HepG2 (cell line): ENCODE results near the gene AQP7. TPM values are rescaled to one million over a fixed set of nuclear protein-coding genes. Genes with fewer than 3 reads are reported as not detected.

ENCODE experiments used
- ATRX ChIP-seq: sonication (generic); formaldehyde crosslinking; IDR thresholded peaks from 2 replicates; pipeline ENCODE4 v1.4.0; 2020; ENCODE audit warnings: missing genetic modification reagents, borderline replicate concordance
- FOSL1 ChIP-seq: sonication (generic); formaldehyde crosslinking; IDR thresholded peaks from 2 replicates; pipeline ENCODE4 v1.9.0; 2021; ENCODE audit warnings: missing genetic modification reagents, borderline replicate concordance
- KDM5A ChIP-seq: fragments of 200-600 bp; sonication (generic); IDR thresholded peaks from 2 replicates; pipeline ENCODE4 v1.7.0; 2018; ENCODE audit warnings: antibody characterized with exemption, mild to moderate bottlenecking, low read length, borderline replicate concordance
- NFATC3 ChIP-seq: sonication (generic); formaldehyde crosslinking; IDR thresholded peaks from 2 replicates; pipeline ENCODE4 v1.5.1; 2020; ENCODE audit warnings: mild to moderate bottlenecking, missing genetic modification reagents
- NFE2L2 ChIP-seq: fragments of 150-350 bp; IDR thresholded peaks from 2 replicates; pipeline ENCODE4 v1.6.1; 2014; ENCODE audit warnings: low read length
- NPAS2 ChIP-seq: sonication (generic); formaldehyde crosslinking; IDR thresholded peaks from 2 replicates; pipeline ENCODE4 v1.8.0; 2022; ENCODE audit warnings: mild to moderate bottlenecking, missing genetic modification reagents, borderline replicate concordance
- PAF1 ChIP-seq: IDR thresholded peaks from 2 replicates; pipeline ENCODE4 v1.6.1; 2016; ENCODE audit warnings: missing genetic modification reagents, missing compliant biosample characterization
- STAT5B ChIP-seq: sonication (generic); formaldehyde crosslinking; IDR thresholded peaks from 2 replicates; pipeline ENCODE4 v1.4.0; 2020; ENCODE audit warnings: missing genetic modification reagents
- ZBTB42 ChIP-seq: sonication (generic); formaldehyde crosslinking; IDR thresholded peaks from 2 replicates; pipeline ENCODE4 v1.5.0; 2020; ENCODE audit warnings: mild to moderate bottlenecking, missing genetic modification reagents
- ZFP1 ChIP-seq: IDR thresholded peaks from 2 replicates; pipeline ENCODE4 v1.6.1; 2016
- ZFP36L1 ChIP-seq: sonication (generic); formaldehyde crosslinking; IDR thresholded peaks from 2 replicates; pipeline ENCODE4 v1.8.0; 2022; ENCODE audit warnings: mild to moderate bottlenecking, missing genetic modification reagents, moderate library complexity
- ZMAT3 ChIP-seq: sonication (generic); formaldehyde crosslinking; conservative IDR thresholded peaks from 2 replicates; pipeline ENCODE4 v1.7.0; 2021; ENCODE audit warnings: missing genetic modification reagents
- ZNF230 ChIP-seq: sonication (generic); formaldehyde crosslinking; IDR thresholded peaks from 2 replicates; pipeline ENCODE4 v1.4.0; 2020; ENCODE audit warnings: mild to moderate bottlenecking, missing genetic modification reagents
- ZNF24 ChIP-seq: fragments of 450-650 bp; IDR thresholded peaks from 2 replicates; pipeline ENCODE4 v1.6.1; 2017; ENCODE audit warnings: antibody characterized with exemption, mild to moderate bottlenecking
- ZNF607 ChIP-seq: sonication (generic); formaldehyde crosslinking; IDR thresholded peaks from 2 replicates; pipeline ENCODE4 v1.5.1; 2020; ENCODE audit warnings: missing genetic modification reagents, mild to moderate bottlenecking, borderline replicate concordance
- ZNF775 ChIP-seq: sonication (generic); formaldehyde crosslinking; IDR thresholded peaks from 2 replicates; pipeline ENCODE4 v1.4.0; 2020; ENCODE audit warnings: missing genetic modification reagents, mild to moderate bottlenecking, moderate library complexity, borderline replicate concordance
- ZSCAN25 ChIP-seq: sonication (generic); formaldehyde crosslinking; IDR thresholded peaks from 2 replicates; pipeline ENCODE4 v1.8.0; 2022; ENCODE audit warnings: mild to moderate bottlenecking, missing genetic modification reagents
- polyA plus RNA-seq, 8 experiments: library from polyadenylated mRNA; depleted of rRNA in 3 of 8; stranded (reverse) in 7 of 8; unstranded in 1 of 8; fragments of >200 nt; fragmentation: Illumina TruSeq in 4 of 8; extraction: Trizol in 4 of 8; gene quantifications; 2 replicates each; pipeline versions ENCODE4 v1.2.1 to v1.2.3, GENCODE V29; 2011 to 2016; ENCODE audit warnings: low read depth in 4 of 8, missing spikeins in 1 of 8, mixed read lengths in 1 of 8; ENCODE audit not compliant: insufficient read depth in 1 of 8
- total RNA-seq, 5 experiments: library from RNA; depleted of rRNA; stranded (reverse); fragments of >200 nt; fragmentation: Illumina TruSeq; extraction: Trizol; gene quantifications; 2 replicates each; pipeline ENCODE4 v1.2.3, GENCODE V29; 2016; ENCODE audit warnings: low read depth in 1 of 5
- TF ChIP-seq, protein P1 (sequence below): IDR thresholded peaks from 2 replicates; pipeline ENCODE4 v1.6.1; 2016; ENCODE audit warnings: mild to moderate bottlenecking
- TF ChIP-seq, protein P2 (sequence below): IDR thresholded peaks from 2 replicates; pipeline ENCODE4 v1.4.0; 2020; ENCODE audit warnings: mild to moderate bottlenecking, missing genetic modification reagents
- TF ChIP-seq, protein P3 (sequence below): sonication (generic); formaldehyde crosslinking; IDR thresholded peaks from 2 replicates; pipeline ENCODE4 v1.4.0; 2020; ENCODE audit warnings: missing genetic modification reagents; ENCODE audit errors: not compliant biosample characterization
- TF ChIP-seq, protein P4 (sequence below): IDR thresholded peaks from 2 replicates; pipeline ENCODE4 v1.6.1; 2012; ENCODE audit warnings: low read length, improper control_type of control experiment

The AQP7 gene
- total and polyA plus RNA-seq, 2 of the 13 experiments (the other 11 are each of a cell fraction or from before 2014, with no cell fraction given) = 1.9 to 2.1 TPM

DNA sequence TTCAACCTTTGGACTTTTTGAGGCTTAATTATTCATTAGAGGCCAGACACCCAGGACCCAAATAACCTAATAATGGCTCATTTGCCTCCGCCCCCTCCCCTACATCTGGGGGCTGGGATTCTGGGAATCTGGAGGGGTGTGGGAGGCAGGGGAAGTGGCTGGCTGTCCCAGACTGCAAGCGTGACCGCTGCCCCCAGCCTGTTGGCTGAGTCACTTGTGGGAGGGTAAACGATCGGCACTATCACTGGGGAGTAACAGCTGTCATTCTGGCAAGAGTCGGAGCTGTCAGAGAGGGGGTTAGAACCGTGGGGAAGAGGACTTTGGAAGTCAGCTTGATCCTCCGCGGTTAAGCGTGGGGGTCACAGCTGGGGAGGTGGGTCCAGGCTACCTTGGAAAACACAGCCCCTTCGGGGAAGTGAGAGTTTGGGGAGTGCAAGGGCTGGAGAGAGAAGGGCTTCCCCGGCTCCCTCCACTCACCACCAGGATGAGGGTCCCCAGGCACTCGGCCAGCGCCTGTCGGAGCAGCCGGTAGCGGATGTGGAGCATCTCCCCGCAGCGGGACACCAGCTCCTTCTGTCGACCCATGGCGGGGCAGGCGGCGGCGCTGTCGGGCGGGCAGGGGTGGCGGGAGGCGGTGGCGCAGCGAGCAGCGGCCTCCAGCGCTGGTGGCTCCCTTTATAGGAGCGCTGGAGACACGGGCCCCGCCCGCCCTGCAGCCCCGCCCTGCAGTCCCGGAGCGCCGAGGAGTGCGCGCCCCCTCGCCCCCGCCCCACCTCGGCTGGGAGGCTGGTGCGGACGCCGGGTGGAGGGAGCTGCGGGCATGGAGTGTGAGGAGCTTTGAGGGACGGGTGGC is 44.8 kb upstream of the AQP7 start, which contains the start of gene AQP3 (continued):
- TF ChIP-seq, protein P1, sequence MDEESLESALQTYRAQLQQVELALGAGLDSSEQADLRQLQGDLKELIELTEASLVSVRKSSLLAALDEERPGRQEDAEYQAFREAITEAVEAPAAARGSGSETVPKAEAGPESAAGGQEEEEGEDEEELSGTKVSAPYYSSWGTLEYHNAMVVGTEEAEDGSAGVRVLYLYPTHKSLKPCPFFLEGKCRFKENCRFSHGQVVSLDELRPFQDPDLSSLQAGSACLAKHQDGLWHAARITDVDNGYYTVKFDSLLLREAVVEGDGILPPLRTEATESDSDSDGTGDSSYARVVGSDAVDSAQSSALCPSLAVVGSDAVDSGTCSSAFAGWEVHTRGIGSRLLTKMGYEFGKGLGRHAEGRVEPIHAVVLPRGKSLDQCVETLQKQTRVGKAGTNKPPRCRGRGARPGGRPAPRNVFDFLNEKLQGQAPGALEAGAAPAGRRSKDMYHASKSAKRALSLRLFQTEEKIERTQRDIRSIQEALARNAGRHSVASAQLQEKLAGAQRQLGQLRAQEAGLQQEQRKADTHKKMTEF (CRISPR knock-in tag) = no peak; the same call in 1 of the 2 replicates
- TF ChIP-seq ATRX (CRISPR knock-in tag) (no peak), ZNF230 (0 out of 2 replicates have a peak, but pooled peaks have one; percentile 40), STAT5B (no peak), ZSCAN25 (peak; percentile 94), ZNF607 (CRISPR knock-in tag) (no peak), NFATC3 (CRISPR knock-in tag) (no peak), KDM5A (no peak), ZFP1 (CRISPR knock-in tag) (no peak), ZNF24 (no peak), NFE2L2 (no peak), ZMAT3 (no peak), PAF1 (CRISPR knock-in tag) (no peak), FOSL1 (CRISPR knock-in tag) (no peak), ZFP36L1 (CRISPR knock-in tag) (0 out of 2 replicates have a peak, but pooled peaks have one; percentile 23), ZBTB42 (CRISPR knock-in tag) (no peak), ZNF775 (CRISPR knock-in tag) (no peak), NPAS2 (no peak)
- TF ChIP-seq, protein P2, sequence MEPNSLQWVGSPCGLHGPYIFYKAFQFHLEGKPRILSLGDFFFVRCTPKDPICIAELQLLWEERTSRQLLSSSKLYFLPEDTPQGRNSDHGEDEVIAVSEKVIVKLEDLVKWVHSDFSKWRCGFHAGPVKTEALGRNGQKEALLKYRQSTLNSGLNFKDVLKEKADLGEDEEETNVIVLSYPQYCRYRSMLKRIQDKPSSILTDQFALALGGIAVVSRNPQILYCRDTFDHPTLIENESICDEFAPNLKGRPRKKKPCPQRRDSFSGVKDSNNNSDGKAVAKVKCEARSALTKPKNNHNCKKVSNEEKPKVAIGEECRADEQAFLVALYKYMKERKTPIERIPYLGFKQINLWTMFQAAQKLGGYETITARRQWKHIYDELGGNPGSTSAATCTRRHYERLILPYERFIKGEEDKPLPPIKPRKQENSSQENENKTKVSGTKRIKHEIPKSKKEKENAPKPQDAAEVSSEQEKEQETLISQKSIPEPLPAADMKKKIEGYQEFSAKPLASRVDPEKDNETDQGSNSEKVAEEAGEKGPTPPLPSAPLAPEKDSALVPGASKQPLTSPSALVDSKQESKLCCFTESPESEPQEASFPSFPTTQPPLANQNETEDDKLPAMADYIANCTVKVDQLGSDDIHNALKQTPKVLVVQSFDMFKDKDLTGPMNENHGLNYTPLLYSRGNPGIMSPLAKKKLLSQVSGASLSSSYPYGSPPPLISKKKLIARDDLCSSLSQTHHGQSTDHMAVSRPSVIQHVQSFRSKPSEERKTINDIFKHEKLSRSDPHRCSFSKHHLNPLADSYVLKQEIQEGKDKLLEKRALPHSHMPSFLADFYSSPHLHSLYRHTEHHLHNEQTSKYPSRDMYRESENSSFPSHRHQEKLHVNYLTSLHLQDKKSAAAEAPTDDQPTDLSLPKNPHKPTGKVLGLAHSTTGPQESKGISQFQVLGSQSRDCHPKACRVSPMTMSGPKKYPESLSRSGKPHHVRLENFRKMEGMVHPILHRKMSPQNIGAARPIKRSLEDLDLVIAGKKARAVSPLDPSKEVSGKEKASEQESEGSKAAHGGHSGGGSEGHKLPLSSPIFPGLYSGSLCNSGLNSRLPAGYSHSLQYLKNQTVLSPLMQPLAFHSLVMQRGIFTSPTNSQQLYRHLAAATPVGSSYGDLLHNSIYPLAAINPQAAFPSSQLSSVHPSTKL (CRISPR knock-in tag) = no peak
- TF ChIP-seq, protein P3, sequence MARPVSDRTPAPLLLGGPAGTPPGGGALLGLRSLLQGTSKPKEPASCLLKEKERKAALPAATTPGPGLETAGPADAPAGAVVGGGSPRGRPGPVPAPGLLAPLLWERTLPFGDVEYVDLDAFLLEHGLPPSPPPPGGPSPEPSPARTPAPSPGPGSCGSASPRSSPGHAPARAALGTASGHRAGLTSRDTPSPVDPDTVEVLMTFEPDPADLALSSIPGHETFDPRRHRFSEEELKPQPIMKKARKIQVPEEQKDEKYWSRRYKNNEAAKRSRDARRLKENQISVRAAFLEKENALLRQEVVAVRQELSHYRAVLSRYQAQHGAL (CRISPR knock-in tag) = no peak
- TF ChIP-seq, protein P4, sequence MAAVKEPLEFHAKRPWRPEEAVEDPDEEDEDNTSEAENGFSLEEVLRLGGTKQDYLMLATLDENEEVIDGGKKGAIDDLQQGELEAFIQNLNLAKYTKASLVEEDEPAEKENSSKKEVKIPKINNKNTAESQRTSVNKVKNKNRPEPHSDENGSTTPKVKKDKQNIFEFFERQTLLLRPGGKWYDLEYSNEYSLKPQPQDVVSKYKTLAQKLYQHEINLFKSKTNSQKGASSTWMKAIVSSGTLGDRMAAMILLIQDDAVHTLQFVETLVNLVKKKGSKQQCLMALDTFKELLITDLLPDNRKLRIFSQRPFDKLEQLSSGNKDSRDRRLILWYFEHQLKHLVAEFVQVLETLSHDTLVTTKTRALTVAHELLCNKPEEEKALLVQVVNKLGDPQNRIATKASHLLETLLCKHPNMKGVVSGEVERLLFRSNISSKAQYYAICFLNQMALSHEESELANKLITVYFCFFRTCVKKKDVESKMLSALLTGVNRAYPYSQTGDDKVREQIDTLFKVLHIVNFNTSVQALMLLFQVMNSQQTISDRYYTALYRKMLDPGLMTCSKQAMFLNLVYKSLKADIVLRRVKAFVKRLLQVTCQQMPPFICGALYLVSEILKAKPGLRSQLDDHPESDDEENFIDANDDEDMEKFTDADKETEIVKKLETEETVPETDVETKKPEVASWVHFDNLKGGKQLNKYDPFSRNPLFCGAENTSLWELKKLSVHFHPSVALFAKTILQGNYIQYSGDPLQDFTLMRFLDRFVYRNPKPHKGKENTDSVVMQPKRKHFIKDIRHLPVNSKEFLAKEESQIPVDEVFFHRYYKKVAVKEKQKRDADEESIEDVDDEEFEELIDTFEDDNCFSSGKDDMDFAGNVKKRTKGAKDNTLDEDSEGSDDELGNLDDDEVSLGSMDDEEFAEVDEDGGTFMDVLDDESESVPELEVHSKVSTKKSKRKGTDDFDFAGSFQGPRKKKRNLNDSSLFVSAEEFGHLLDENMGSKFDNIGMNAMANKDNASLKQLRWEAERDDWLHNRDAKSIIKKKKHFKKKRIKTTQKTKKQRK = no peak
